ENCODE data around the gene CPO. TPM values are rescaled to one million over a fixed set of nuclear protein-coding genes. Genes with fewer than 3 reads are reported as not detected.
"Not testable (repeated sequence)": the region's sequence is repeated elsewhere in the genome, so short reads cannot be mapped to it uniquely, and the experiment has no call there.

CPO gene
- total RNA-seq, 1 donor from 2014 or later = not detected

DNA sequence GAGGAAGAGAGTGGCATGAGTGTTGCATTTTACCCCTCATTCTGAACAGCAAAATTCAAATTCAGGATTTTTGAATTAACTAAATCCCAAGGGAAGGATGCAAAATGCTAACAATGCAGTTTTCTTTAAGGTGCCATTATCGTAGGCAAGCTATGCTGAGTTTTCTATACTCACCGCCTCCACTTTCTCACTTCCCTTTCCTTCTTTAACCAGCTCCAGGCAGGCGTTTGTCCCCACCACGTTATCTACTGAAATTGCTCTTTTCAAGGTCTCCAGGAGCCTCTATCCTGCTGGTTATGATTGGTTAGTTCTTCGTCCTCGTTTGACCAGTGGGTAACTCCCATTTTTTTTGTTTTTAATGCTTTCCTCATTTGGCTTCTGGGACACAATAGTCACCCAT is 1.8 kb upstream of the CPO start:
- no peaks in the 10 kb centered on the region for H3K27me3 ChIP-seq (ENCODE audit: control insufficient read depth in 3 of 3, insufficient read depth in 3 of 3, low read length in 3 of 3)
- no peaks in the 10 kb centered on the region for H3K9me3 ChIP-seq (ENCODE audit: control insufficient read depth in 3 of 3, low read length in 3 of 3)
- no peak overlapping the region for H3K4me3 ChIP-seq (ENCODE audit: low read length in 3 of 3)
- no peaks in the 10 kb centered on the region for H3K4me1 ChIP-seq (ENCODE audit: control insufficient read depth in 3 of 3, insufficient read depth in 3 of 3, low read length in 3 of 3)
- H3K36me3 ChIP-seq (ENCODE audit: control insufficient read depth in 3 of 3, insufficient read depth in 3 of 3, low read length in 3 of 3) = no peaks in the 10 kb centered on the region
- H3K9ac ChIP-seq (ENCODE audit: low read depth in 1 of 3, low read length in 3 of 3) = no peak overlapping the region
- no peak overlapping the region for H3K27ac ChIP-seq (ENCODE audit: low read depth, low read length)

DNA sequence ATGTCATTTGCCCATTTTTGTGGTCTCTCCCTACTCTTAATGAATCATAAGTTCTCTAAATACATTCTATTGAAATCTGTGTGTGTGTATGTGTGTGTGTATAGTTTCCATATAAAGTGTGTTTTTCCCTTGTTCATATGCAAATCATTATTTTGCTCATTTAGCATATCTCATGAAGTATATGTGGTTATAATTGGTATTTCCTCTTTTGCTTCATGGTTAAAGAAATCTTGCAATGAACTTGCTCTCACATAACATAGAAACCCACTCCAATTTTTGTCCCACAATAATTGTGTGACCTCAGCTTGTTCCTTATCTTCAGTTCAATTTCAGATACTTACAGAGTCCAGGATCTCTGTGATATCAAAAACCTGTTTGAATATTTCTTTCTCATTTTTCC is 1.2 kb downstream of the CPO start:
- Histone ChIP-seq H3K36me3 (ENCODE audit: control insufficient read depth in 3 of 3, insufficient read depth in 3 of 3, low read length in 3 of 3) (no peaks in the 10 kb centered on the region), H3K4me3 (ENCODE audit: low read length in 3 of 3) (no peak overlapping the region), H3K9me3 (ENCODE audit: control insufficient read depth in 3 of 3, low read length in 3 of 3) (no peaks in the 10 kb centered on the region), H3K4me1 (ENCODE audit: control insufficient read depth in 3 of 3, insufficient read depth in 3 of 3, low read length in 3 of 3) (no peaks in the 10 kb centered on the region), H3K27me3 (ENCODE audit: control insufficient read depth in 3 of 3, insufficient read depth in 3 of 3, low read length in 3 of 3) (no peaks in the 10 kb centered on the region), H3K9ac (ENCODE audit: low read depth in 1 of 3, low read length in 3 of 3) (no peak overlapping the region), H3K27ac (ENCODE audit: low read depth, low read length) (no peak overlapping the region)

DNA sequence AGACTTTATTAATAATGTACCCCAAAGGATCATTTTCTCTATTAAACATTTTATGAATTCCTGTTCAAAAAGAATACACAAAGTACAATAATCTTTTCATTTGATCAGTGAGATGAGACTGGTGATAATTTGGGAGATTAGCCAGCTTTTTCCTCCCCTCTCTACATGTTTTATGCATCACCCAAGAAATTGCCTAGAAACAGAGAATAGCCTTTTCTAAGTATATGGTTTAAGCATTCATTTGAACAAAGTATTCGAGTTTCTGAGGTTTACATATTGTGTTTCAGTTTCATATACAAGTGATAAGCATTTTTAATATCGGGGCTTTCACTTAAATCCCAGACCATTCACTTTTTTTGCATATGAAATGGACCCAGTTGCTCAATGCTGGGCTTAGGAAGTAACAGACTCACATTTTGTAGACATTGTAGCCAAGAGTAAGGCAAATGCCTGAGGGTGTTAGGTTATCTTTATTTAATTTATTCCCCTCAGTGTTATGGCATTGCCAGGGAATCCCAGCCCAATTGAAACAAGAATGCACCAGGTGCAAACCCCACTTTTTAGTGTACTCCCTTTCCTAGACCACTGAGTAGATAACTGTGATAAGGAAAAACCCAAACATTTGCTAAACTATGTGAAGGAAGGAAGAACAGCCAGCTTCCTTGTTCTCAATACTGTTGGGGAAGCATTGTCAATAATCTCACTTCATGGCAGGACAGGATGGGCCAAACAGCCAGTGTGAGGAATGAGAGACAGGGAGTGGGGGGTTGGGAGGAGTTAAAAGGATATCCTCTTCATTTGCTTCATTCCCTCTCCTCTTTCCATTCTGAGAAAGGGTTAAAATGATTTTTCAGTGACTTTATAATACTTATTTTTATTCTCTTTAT is 3.5 kb downstream of the CPO start:
- Histone ChIP-seq H3K27me3 (ENCODE audit: control insufficient read depth in 3 of 3, insufficient read depth in 3 of 3, low read length in 3 of 3) (no peaks in the 10 kb centered on the region), H3K4me3 (ENCODE audit: low read length in 3 of 3) (no peak overlapping the region), H3K4me1 (ENCODE audit: control insufficient read depth in 3 of 3, insufficient read depth in 3 of 3, low read length in 3 of 3) (no peaks in the 10 kb centered on the region), H3K9me3 (ENCODE audit: control insufficient read depth in 3 of 3, low read length in 3 of 3) (peaks cover 0 to 8% (median 0%) of the 10 kb centered on the region in 3 donors), H3K36me3 (ENCODE audit: control insufficient read depth in 3 of 3, insufficient read depth in 3 of 3, low read length in 3 of 3) (no peaks in the 10 kb centered on the region), H3K9ac (ENCODE audit: low read depth in 1 of 3, low read length in 3 of 3) (no peak overlapping the region), H3K27ac (ENCODE audit: low read depth, low read length) (no peak overlapping the region)

DNA sequence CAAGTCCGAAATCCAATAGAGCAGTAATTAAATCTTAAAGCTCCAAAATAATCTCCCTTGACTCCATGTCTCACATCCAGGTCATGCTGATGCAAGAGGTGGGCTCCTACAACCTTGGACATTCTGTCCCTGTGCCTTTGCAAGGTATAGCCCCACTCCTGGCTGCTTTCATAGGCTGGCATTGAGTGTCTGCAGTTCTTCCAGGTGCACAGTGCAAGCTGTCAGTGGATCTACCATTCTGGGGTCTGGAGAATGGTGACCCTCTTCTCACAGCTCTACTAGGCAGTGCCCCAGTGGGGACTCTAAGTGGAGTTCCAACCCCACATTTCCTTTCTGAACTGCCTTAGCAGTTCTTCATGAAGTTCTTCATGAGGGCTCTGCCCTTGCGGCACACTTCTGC is 14.1 kb downstream of the CPO start:
- not testable (repeated sequence) for H3K36me3 ChIP-seq (ENCODE audit: control insufficient read depth in 3 of 3, insufficient read depth in 3 of 3, low read length in 3 of 3)

DNA sequence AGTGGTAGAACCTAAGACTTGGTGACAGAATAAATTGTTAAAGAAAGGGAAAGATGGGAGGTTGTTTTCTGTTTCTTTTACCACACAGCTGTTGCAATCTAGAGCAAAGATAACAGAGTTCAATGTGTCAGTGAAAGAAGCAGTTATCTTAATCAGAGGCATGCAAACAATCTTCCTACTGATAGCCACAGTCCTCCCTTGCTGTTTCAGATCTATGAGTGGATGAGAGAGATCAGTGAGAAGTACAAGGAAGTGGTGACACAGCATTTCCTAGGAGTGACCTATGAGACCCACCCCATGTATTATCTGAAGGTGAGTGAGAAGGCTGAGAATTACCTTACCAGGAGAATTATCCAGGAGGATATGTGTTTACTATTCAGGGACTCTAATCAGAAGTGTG is 15.9 kb downstream of the CPO start:
- Histone ChIP-seq H3K36me3 (ENCODE audit: control insufficient read depth in 3 of 3, insufficient read depth in 3 of 3, low read length in 3 of 3) (no peaks in the 10 kb centered on the region), H3K27me3 (ENCODE audit: control insufficient read depth in 3 of 3, insufficient read depth in 3 of 3, low read length in 3 of 3) (no peaks in the 10 kb centered on the region), H3K27ac (ENCODE audit: low read depth, low read length) (no peak overlapping the region), H3K9me3 (ENCODE audit: control insufficient read depth in 3 of 3, low read length in 3 of 3) (no peaks in the 10 kb centered on the region), H3K4me3 (ENCODE audit: low read length in 3 of 3) (no peak overlapping the region), H3K9ac (ENCODE audit: low read depth in 1 of 3, low read length in 3 of 3) (no peak overlapping the region), H3K4me1 (ENCODE audit: control insufficient read depth in 3 of 3, insufficient read depth in 3 of 3, low read length in 3 of 3) (no peaks in the 10 kb centered on the region)

More for the DNA sequence above, 14.1 kb downstream of the CPO start:
- H3K27me3 ChIP-seq (ENCODE audit: control insufficient read depth in 3 of 3, insufficient read depth in 3 of 3, low read length in 3 of 3); H3K4me1 ChIP-seq (ENCODE audit: control insufficient read depth in 3 of 3, insufficient read depth in 3 of 3, low read length in 3 of 3); H3K9ac ChIP-seq (ENCODE audit: low read depth in 1 of 3, low read length in 3 of 3); H3K9me3 ChIP-seq (ENCODE audit: control insufficient read depth in 3 of 3, low read length in 3 of 3); H3K27ac ChIP-seq (ENCODE audit: low read depth, low read length); H3K4me3 ChIP-seq (ENCODE audit: low read length in 3 of 3): not testable (repeated sequence)

DNA sequence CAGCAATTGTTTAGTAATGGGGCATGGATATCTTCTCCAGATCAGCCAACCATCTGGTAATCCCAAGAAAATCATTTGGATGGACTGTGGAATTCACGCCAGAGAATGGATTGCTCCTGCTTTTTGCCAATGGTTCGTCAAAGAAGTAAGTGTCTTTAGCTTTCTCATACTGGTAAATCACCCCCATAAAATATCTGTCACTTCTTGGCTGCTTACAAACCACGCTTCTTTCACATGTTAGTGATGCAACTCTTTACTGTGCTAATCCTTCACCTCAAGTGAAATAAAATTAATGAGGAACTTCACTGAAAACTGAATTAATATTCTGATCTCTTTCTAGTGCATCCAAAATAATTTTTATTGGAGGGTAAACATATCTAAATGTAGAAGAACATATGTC is 18.9 kb downstream of the CPO start:
- Histone ChIP-seq H3K27ac (ENCODE audit: low read depth, low read length) (no peak overlapping the region), H3K4me1 (ENCODE audit: control insufficient read depth in 3 of 3, insufficient read depth in 3 of 3, low read length in 3 of 3) (no peaks in the 10 kb centered on the region), H3K27me3 (ENCODE audit: control insufficient read depth in 3 of 3, insufficient read depth in 3 of 3, low read length in 3 of 3) (no peaks in the 10 kb centered on the region), H3K9me3 (ENCODE audit: control insufficient read depth in 3 of 3, low read length in 3 of 3) (no peaks in the 10 kb centered on the region), H3K36me3 (ENCODE audit: control insufficient read depth in 3 of 3, insufficient read depth in 3 of 3, low read length in 3 of 3) (no peaks in the 10 kb centered on the region), H3K4me3 (ENCODE audit: low read length in 3 of 3) (no peak overlapping the region), H3K9ac (ENCODE audit: low read depth in 1 of 3, low read length in 3 of 3) (no peak overlapping the region)

DNA sequence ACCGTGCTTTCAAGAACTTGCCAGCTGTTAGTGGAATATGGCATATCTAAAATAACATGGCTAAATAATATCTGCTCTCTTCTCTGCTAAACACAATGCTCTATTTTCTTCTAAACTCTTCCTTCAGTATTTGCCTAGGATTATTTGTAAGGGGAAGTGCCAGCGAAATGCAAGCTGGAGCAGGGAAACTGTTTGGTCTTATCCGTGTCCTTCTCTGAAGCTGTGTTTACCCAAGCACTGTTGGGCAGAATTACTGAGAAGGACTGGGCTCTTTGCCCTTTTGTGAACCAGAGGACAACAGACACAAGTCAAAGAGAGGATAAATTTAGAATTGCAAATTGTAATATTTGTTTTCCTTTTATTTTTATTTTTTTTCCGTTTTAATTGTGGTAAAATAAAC is 23.6 kb downstream of the CPO start:
- no peaks in the 10 kb centered on the region for H3K27me3 ChIP-seq (ENCODE audit: control insufficient read depth in 3 of 3, insufficient read depth in 3 of 3, low read length in 3 of 3)
- no peaks in the 10 kb centered on the region for H3K36me3 ChIP-seq (ENCODE audit: control insufficient read depth in 3 of 3, insufficient read depth in 3 of 3, low read length in 3 of 3)
- no peak overlapping the region for H3K4me3 ChIP-seq (ENCODE audit: low read length in 3 of 3)
- peaks cover 0 to 3% (median 0%) of the 10 kb centered on the region in 3 donors for H3K4me1 ChIP-seq (ENCODE audit: control insufficient read depth in 3 of 3, insufficient read depth in 3 of 3, low read length in 3 of 3)
- no peak overlapping the region for H3K27ac ChIP-seq (ENCODE audit: low read depth, low read length)
- no peaks in the 10 kb centered on the region for H3K9me3 ChIP-seq (ENCODE audit: control insufficient read depth in 3 of 3, low read length in 3 of 3)
- H3K9ac ChIP-seq (ENCODE audit: low read depth in 1 of 3, low read length in 3 of 3) = no peak overlapping the region

DNA sequence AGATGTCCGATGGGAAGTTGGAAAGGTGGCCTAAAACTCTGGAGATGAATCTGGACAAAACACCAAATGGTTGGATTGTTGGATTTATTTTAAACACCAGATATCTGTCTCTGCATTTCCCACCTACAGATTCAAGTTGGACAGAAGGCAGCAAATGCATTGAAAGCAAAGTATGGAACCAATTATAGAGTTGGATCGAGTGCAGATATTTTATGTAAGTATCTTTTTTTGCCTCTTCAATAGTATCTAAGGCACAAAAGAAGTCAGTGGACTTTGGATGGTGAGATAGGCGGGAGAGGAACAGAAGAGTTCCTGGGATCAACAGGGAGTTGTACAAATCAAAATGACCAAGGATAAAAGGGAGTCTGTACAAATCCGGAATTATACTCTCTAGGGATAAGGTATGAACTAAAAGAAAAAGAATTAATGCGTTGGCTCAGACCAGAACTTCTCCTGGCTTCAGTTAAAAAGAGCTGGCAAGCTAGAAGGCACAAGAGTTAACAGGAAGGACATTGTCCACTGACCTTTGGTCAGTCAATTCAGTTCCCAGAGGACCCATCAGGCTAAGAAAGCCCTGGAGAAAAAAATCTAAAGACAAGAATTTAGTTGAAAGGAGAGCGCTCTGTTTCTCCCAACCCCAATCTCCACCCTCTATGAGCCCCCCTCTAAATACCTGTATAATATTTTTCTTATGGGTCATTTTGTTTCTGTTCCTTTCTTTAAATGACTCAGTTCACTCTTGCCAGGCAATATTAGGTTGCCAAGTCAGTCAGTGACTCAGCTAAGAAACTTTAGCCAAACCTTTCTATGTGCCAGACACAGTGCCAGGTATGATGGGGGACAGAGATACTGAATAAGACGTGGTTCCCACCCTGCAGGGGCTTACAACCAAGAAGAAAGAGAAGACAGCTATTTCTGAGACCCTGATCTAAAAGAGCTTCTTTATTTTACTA is 29.1 kb downstream of the CPO start:
- Histone ChIP-seq H3K27me3 (ENCODE audit: control insufficient read depth in 3 of 3, insufficient read depth in 3 of 3, low read length in 3 of 3) (no peaks in the 10 kb centered on the region), H3K9ac (ENCODE audit: low read depth in 1 of 3, low read length in 3 of 3) (no peak overlapping the region), H3K36me3 (ENCODE audit: control insufficient read depth in 3 of 3, insufficient read depth in 3 of 3, low read length in 3 of 3) (no peaks in the 10 kb centered on the region), H3K4me3 (ENCODE audit: low read length in 3 of 3) (no peak overlapping the region), H3K4me1 (ENCODE audit: control insufficient read depth in 3 of 3, insufficient read depth in 3 of 3, low read length in 3 of 3) (peaks cover 0 to 3% (median 0%) of the 10 kb centered on the region in 3 donors), H3K27ac (ENCODE audit: low read depth, low read length) (no peak overlapping the region), H3K9me3 (ENCODE audit: control insufficient read depth in 3 of 3, low read length in 3 of 3) (no peaks in the 10 kb centered on the region)

DNA sequence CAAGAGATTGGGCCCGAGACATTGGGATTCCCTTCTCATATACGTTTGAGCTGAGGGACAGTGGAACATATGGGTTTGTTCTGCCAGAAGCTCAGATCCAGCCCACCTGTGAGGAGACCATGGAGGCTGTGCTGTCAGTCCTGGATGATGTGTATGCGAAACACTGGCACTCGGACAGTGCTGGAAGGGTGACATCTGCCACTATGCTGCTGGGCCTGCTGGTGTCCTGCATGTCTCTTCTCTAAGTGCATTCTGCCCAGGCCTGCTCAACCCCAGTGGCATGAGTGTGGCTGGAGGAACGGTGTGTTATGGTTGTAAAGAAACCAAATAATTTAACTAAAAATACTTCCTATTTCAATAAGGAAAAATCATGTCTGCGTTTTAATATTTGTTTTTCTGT is 29.9 kb downstream of the CPO start:
- no peak overlapping the region for H3K9ac ChIP-seq (ENCODE audit: low read depth in 1 of 3, low read length in 3 of 3)
- H3K4me3 ChIP-seq (ENCODE audit: low read length in 3 of 3) = no peak overlapping the region
- peaks cover 0 to 3% (median 0%) of the 10 kb centered on the region in 3 donors for H3K4me1 ChIP-seq (ENCODE audit: control insufficient read depth in 3 of 3, insufficient read depth in 3 of 3, low read length in 3 of 3)
- H3K27me3 ChIP-seq (ENCODE audit: control insufficient read depth in 3 of 3, insufficient read depth in 3 of 3, low read length in 3 of 3) = no peaks in the 10 kb centered on the region
- H3K9me3 ChIP-seq (ENCODE audit: control insufficient read depth in 3 of 3, low read length in 3 of 3) = no peaks in the 10 kb centered on the region
- H3K36me3 ChIP-seq (ENCODE audit: control insufficient read depth in 3 of 3, insufficient read depth in 3 of 3, low read length in 3 of 3) = no peaks in the 10 kb centered on the region
- no peak overlapping the region for H3K27ac ChIP-seq (ENCODE audit: low read depth, low read length)

Measured in skeletal muscle tissue (tissue), 4 donors.